LHCN-M2 (cell line): Measurements from ENCODE around the gene ANKHD1. TPM values are rescaled to one million over a fixed set of nuclear protein-coding genes. Genes with fewer than 3 reads are reported as not detected.
A peak's percentile ranks its signal among the peaks of the same experiment; 100 is the strongest.

Experiments
- DNase-seq: peaks from one replicate; pipeline ENCODE4 v3.0.0-alpha.2; 2012; ENCODE audit warnings: low read depth
- polyA plus RNA-seq: library from polyadenylated mRNA; unstranded; fragments of >200 nt; gene quantifications from one replicate; pipeline ENCODE4 v1.2.1, GENCODE V29; 2012; ENCODE audit warnings: missing spikeins
- total RNA-seq: library from RNA; depleted of rRNA; stranded (reverse); fragments of >200 nt; gene quantifications from 2 replicates; pipeline ENCODE4 v1.2.3, GENCODE V29; 2014; rRNA removed

ANKHD1 gene
- 35.7 and 37.2 TPM in 2 replicates for total RNA-seq
- 24.8 TPM for polyA plus RNA-seq

- DNase-seq: peak; percentile 100
These were observed at the start of gene ANKHD1 for GRCh38 chr5:140401362-140402257. TSS of gene ANKHD1 (plus strand) at chr5:140401833. CDS start at chr5:140401968, 135 bp downstream.

- DNase-seq: no peak
These were observed 46.1 kb upstream of the ANKHD1 start for GRCh38 chr5:140355546-140355945.

- DNase-seq: no peak
These were observed 44.5 kb upstream of the ANKHD1 start for GRCh38 chr5:140356853-140357725.

GRCh38 chr5:140357726-140358093, 43.9 kb upstream of the ANKHD1 start:
- peak; percentile 74 for DNase-seq

- DNase-seq: peak; percentile 47
These were observed 42.8 kb upstream of the ANKHD1 start for GRCh38 chr5:140358738-140359310.

- DNase-seq: no peak
These were observed 41.5 kb upstream of the ANKHD1 start, which contains the start of gene SLC4A9 for GRCh38 chr5:140360101-140360500. TSS of gene SLC4A9 (plus strand) at chr5:140360194. CDS start at chr5:140360237, 43 bp downstream.

- no peak for DNase-seq
These were observed 40.8 kb upstream of the ANKHD1 start for GRCh38 chr5:140360681-140361479.

GRCh38 chr5:140361901-140362300, 39.7 kb upstream of the ANKHD1 start:
- no peak for DNase-seq

- no peak for DNase-seq
These were observed 39.3 kb upstream of the ANKHD1 start for GRCh38 chr5:140362311-140362710.

- peak; percentile 38 for DNase-seq
These were observed 38.6 kb upstream of the ANKHD1 start for GRCh38 chr5:140362875-140363630.

- DNase-seq: no peak
These were observed 37.8 kb upstream of the ANKHD1 start for GRCh38 chr5:140363631-140364471.

- DNase-seq: no peak
These were observed 37.2 kb upstream of the ANKHD1 start for GRCh38 chr5:140364472-140364765.

- no peak for DNase-seq
These were observed 36.4 kb upstream of the ANKHD1 start for GRCh38 chr5:140365282-140365681.

GRCh38 chr5:140365941-140366340, 35.7 kb upstream of the ANKHD1 start:
- DNase-seq: no peak

GRCh38 chr5:140366589-140367255, 34.9 kb upstream of the ANKHD1 start:
- DNase-seq: no peak

- DNase-seq: no peak
These were observed 34.2 kb upstream of the ANKHD1 start for GRCh38 chr5:140367256-140368013.

GRCh38 chr5:140371356-140372151, 30.1 kb upstream of the ANKHD1 start:
- no peak for DNase-seq
